Mammary epithelial cell (primary cell): Measurements from ENCODE around the gene SLC35G2.

ENCODE experiments used
- CTCF ChIP-seq, 2 donors: IDR thresholded peaks in 1 of 2; conservative IDR thresholded peaks in 1 of 2; 2 replicates each; pipeline ENCODE4 v1.5.1; 2011 to 2012; ENCODE audit warnings: inconsistent platforms in 2 of 2, low read length in 2 of 2, mild to moderate bottlenecking in 2 of 2, control low read depth in 1 of 2, low read depth in 1 of 2; ENCODE audit not compliant: insufficient read depth in 1 of 2; ENCODE audit errors: extremely low read depth in 1 of 2
- EZH2 ChIP-seq: IDR thresholded peaks from 2 replicates; pipeline ENCODE4 v1.6.1; 2012; ENCODE audit warnings: low read length, inconsistent platforms, borderline replicate concordance

DNA sequence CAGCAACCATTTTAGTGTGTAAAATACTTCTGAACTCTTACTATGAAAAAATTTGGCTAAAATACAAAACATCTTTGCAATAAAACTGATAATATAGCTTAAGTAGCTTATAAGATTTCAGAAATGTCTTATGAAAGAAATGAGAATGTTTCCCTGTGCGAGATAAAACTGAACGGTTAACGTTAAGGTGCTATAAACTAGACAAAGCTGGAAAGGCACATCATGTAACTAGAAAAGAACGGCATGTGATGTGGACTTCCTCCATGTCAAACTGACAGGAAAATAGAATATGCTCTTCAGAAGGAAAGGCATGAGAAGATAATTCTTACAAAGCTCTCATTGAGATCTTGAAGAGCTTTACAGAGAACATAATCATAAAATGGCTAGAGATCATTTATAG is 79.6 kb downstream of the SLC35G2 start:
- TF ChIP-seq CTCF (conservative IDR thresholded peaks at IDR 0.05 in 1 of 2, IDR thresholded peaks at IDR 0.05 in 1 of 2; ENCODE audit: extremely low read depth in 1 of 2, insufficient read depth in 1 of 2, low read depth in 1 of 2, low read length in 2 of 2) (no peak), EZH2 (no peak)
